ENCODE measurements around the gene ZNF823. TPM values are rescaled to one million over a fixed set of nuclear protein-coding genes. Genes with fewer than 3 reads are reported as not detected.
A peak's percentile ranks its signal among the peaks of the same experiment; 100 is the strongest.

ZNF823 gene
- total RNA-seq, 1 donor from 2014 or later: 5.1 TPM

GRCh38 chr19:11737964-11738745 lies 591 bp downstream of the ZNF823 start:
- DNase-seq (ENCODE audit: low read depth, low spot score): no peak

DNA sequence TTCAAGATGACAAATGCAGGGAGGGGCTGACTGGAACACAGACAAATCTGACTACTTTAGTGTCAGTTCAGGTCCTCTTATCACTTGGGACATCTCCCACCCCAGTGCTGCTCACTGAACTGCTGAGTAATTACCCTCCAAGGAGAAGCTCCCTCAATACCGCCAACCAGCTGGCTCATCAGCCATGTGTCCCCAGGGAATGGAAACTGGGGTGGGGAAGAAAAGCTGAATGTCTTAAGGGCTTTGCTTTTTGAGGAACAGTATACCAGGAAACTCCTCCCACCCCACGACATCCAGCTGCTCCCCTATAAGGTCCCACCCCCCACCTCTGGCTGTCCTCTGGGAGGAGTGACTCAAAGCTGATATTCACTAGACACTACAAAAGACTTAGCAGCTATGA lies 2.0 kb downstream of the ZNF823 start:
- no peak for DNase-seq (ENCODE audit: low read depth, low spot score)

GRCh38 chr19:11735375-11735774 lies 3.4 kb downstream of the ZNF823 start:
- no peak for DNase-seq (ENCODE audit: low read depth, low spot score)

- DNase-seq (ENCODE audit: low read depth, low spot score): no peak
Measured at GRCh38 chr19:11729586-11729985, 9.2 kb downstream of the ZNF823 start.

DNA sequence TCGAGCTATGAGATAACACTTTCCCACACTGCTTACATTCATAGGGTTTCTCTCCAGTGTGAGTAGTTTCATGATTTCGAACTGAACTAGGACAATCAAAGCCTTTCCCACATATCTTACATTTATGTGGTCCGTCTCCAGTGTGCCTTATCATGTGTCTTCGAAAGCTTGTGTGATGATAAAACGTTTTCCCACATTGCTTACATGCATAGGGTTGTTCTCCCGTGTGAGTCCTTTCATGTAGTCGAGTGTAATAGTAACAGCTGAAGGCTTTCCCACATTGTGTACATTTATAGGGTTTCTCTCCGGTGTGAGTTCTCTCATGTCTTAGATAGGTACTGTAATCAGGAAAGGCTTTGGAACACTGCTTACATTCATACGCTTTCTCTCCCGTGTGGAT lies 16.3 kb downstream of the ZNF823 start:
- DNase-seq (ENCODE audit: low read depth, low spot score): no peak

GRCh38 chr19:11721681-11722080 lies 17.1 kb downstream of the ZNF823 start:
- no peak for DNase-seq (ENCODE audit: low read depth, low spot score)

DNA sequence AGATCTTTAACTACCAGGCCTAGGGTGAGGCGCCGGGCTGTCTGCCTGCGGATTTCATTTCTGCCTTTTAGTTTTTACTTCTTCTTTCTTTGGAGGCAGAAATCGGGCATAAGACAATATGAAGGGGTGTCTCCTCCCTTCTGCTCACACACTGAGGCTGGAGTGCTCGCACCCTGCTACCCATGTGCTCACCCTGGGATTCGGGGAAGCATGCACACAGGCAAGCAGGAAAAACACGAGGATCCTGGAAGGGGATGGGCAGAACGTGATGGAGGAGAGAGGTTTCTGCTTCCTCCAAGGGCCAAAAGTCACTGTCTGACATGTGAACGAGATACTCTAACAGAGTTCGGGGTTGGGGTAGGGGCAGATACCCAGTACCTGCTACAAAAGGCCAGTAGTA lies 28.4 kb downstream of the ZNF823 start:
- no peak for DNase-seq (ENCODE audit: low read depth, low spot score)

DNA sequence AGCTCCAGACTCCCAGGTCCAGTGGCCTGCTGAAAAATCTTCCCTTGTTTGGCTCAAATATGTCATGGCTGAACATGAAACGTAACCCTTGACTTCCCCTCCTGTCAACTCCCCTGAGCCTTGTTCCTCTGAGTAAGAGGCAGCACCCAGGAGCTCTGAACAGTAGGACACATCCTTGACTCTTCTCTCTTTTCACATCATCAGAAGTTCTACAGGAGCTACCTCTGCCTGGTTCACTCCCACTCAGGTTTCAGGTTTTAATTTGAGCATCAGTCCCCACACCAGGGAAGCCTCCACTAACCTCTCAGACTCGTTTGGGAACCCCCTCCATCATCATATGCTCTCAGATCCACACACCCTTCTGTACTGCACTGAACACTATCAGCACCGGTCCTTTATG lies 30.3 kb downstream of the ZNF823 start:
- DNase-seq (ENCODE audit: low read depth, low spot score): no peak

DNA sequence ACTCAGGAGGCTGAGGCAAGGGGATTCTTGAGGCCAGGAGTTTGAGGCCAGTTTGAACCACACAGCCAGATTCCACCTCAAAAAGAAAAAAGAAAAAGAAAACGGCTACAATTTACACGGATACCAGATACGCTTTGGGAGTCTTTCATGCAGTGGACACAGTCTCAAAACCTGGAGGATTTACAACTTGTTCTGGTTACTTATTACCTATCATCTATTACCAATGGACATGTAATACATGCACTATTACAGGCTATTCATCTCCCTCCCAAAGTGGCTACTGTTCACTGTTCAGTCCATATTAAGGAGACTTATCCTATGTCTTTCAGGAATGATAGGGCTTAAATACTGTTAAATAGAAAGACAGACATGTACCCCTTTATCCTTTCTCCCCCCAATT lies 33.3 kb downstream of the ZNF823 start:
- no peak for DNase-seq (ENCODE audit: low read depth, low spot score)

DNA sequence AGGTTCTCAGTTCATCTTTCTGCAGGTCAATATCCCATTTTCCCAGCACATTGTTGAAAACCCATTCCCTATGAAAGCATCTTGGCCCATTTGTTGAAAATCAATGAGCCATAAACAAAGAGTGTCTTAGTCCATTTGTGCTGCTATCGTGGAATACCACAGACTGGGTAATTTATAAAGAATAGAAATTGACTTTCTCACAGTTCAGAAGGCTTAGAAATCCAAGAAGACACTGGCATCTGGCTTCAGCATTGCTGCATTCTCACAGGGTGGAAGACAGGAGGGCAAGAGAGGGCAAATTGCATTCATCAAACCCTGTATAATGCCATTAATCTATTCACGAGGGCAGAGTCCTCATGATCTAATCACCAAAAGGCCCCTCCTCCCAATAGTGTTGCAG lies 34.1 kb downstream of the ZNF823 start:
- DNase-seq (ENCODE audit: low read depth, low spot score): no peak

DNA sequence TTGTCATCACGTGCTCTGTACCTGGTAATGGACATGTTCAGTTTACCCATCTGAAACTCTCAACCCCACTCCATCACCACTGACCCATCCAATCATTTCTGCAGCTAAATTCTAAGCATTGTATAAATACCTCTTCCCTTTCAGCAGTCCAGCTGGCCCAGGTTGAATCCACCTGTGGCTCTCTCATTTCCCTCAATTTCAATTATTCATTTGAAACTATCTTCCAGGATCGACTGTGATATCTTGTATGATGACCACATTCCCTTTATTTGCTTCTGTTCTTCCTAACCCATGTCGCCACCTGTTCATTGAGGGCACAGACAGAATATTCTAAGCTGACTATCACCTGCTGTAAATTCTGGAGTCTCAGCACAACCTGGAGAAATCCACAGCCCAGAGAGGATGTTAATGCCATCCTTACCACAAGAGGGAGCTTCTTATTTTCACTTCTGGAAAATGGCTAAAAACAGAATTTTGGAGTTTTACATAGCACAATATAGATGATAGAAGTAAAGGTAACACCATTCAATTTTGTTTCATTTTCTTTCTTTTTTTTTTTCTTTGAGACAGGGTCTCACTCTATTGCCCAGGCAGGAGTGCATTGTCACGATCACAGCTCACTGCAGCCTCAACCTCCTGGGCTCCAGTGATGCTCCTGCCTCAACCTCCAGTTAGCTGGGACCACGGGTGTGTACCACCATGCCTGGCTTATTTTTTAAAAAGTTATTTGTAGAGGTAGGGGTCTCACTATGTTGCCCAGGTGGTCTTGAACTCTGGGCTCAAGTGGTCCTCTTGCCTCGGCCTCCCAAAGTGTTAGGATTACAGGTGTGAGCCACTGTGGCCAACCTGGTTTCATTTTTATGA lies 38.6 kb downstream of the ZNF823 start:
- DNase-seq (ENCODE audit: low read depth, low spot score): peak; percentile 3

DNA sequence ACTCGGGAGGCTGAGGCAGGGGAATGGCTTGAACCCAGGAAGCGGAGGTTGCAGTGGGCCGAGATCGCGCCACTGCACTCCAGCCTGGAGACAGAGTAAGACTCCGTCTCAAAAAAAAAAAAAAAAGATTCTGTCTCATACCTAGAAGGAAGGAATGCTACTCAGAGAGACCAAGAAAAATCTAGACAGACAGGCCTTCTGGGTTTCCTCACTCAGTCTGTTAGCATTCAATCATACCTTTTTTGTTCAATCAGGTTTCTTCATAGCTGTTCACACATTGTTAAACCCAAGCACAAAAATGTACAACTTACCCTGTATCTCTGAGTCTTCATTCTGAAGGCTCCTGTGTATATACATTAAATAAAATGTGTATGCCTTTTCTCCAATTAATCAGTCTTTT lies 40.5 kb downstream of the ZNF823 start:
- no peak for DNase-seq (ENCODE audit: low read depth, low spot score)

GRCh38 chr19:11697284-11697855 lies 41.4 kb downstream of the ZNF823 start:
- no peak for DNase-seq (ENCODE audit: low read depth, low spot score)

- DNase-seq (ENCODE audit: low read depth, low spot score): peak; percentile 68
Measured at GRCh38 chr19:11694533-11695439, 44.0 kb downstream of the ZNF823 start.

- no peak for DNase-seq (ENCODE audit: low read depth, low spot score)
Measured at GRCh38 chr19:11693505-11694499, 44.9 kb downstream of the ZNF823 start.

- no peak for DNase-seq (ENCODE audit: low read depth, low spot score)
Measured at GRCh38 chr19:11692127-11692790, 46.5 kb downstream of the ZNF823 start.

DNA sequence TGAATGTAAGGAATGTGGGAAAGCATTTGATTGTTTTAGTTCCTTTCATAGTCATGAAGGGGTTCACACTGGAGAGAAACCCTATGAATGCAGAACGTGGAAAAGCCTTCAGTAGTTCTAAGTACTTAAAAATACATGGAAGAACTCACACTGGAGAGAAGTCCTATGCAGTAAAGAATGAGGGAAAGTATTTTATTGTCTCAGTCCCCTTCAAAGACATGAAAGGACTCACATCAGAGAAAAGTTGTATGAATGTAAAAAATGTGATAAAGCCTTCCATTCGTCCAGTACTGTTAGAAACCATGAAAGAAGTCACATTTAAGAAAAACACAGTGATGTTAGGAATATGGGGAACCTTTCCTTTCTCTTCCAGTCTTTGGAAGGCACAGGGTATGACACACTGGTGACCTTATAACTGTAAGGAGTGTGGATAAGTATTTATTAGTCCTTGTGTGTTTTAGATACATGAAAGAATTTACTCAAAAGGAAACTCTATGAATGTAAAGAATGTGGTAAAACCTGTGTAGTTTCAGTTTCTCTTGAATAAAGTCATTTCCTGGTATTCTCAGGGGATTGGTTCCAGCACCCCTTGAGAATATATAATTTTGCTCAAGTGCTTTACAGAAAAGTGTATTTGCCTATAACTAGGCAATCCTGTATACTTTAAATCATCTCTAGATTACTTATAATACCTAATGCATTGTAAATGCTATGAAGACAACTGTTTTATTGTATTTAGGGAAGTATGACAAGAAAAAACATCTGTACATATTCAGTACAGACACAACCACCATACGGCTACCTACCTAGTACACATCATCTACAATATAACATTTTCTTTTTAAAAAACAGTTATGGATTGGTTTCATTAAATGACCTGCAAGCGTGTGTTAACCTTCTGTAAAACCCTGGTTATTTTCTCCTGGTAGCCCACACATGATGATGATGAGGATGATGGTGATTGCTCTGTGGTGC lies 52.8 kb downstream of the ZNF823 start:
- DNase-seq (ENCODE audit: low read depth, low spot score): no peak

DNA sequence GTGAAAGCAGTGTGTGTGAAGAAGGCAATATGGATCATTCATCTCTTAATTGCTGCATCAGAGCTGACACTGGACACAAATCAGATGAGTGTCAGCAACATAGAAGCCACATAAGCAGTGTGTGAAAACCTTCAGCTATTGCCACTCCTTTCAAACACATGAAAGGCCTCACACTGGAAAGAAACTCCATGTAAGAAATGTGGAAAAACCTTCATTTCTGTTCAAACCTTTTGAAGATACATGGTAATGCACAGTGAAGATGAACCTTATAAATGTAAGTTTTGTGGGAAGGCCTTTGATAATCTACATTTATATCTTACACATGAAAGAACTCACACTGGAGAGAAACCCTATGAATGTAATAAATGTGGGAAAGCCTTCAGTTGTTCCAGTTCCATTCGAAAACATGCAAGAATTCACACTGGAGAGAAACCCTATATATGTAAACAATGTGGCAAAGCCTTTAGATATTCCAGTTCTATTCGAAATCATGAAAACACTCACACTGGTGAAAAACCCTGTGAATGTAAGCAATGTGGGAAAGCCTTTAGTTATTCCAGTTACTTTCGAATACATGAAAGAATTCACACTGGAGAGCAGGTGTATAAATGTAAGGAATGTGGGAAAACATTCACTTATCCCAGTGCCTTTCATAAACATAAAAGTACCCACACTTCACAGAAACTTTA lies 53.6 kb downstream of the ZNF823 start:
- no peak for DNase-seq (ENCODE audit: low read depth, low spot score)
